HepG2 (cell line): ENCODE results near the gene PRSS38. TPM values are rescaled to one million over a fixed set of nuclear protein-coding genes. Genes with fewer than 3 reads are reported as not detected.

Experiments
- ARNTL ChIP-seq: sonication (generic); formaldehyde crosslinking; IDR thresholded peaks from 2 replicates; pipeline ENCODE4 v1.4.0; 2020; ENCODE audit warnings: mild to moderate bottlenecking, missing genetic modification reagents
- ATF1 ChIP-seq: IDR thresholded peaks from 2 replicates; pipeline ENCODE4 v1.6.1; 2016; ENCODE audit warnings: mild to moderate bottlenecking, control low read depth
- CBFB ChIP-seq: sonication (generic); formaldehyde crosslinking; IDR thresholded peaks from 2 replicates; pipeline ENCODE4 v1.4.0; 2020; ENCODE audit warnings: missing genetic modification reagents
- HMGA1 ChIP-seq: sonication (generic); formaldehyde crosslinking; conservative IDR thresholded peaks from 2 replicates; pipeline ENCODE4 v1.4.0; 2020; ENCODE audit warnings: missing genetic modification reagents
- ISX ChIP-seq: sonication (generic); formaldehyde crosslinking; conservative IDR thresholded peaks from 2 replicates; pipeline ENCODE4 v1.5.0; 2020; ENCODE audit warnings: missing genetic modification reagents
- MBNL3 ChIP-seq: fragments of 250-450 bp; sonication (Bioruptor Pico); conservative IDR thresholded peaks from 2 replicates; pipeline ENCODE4 v1.8.0; 2022; ENCODE audit warnings: mild to moderate bottlenecking, inconsistent platforms
- NR2F6 ChIP-seq, 2 experiments: IDR thresholded peaks; 2 replicates each; pipeline ENCODE4 v1.6.1; 2016; ENCODE audit warnings: antibody characterized with exemption in 1 of 2, mild to moderate bottlenecking in 1 of 2
- PHF20 ChIP-seq: sonication (generic); formaldehyde crosslinking; IDR thresholded peaks from 2 replicates; pipeline ENCODE4 v1.5.0; 2020; ENCODE audit warnings: mild to moderate bottlenecking, missing genetic modification reagents
- RORA ChIP-seq: sonication (generic); formaldehyde crosslinking; IDR thresholded peaks from 2 replicates; pipeline ENCODE4 v1.5.0; 2020; ENCODE audit warnings: mild to moderate bottlenecking, missing genetic modification reagents, moderate library complexity
- SNAI1 ChIP-seq: sonication (generic); formaldehyde crosslinking; IDR thresholded peaks from 2 replicates; pipeline ENCODE4 v1.5.0; 2020; ENCODE audit warnings: mild to moderate bottlenecking, missing genetic modification reagents, borderline replicate concordance
- TP53 ChIP-seq: sonication (generic); formaldehyde crosslinking; conservative IDR thresholded peaks from 2 replicates; pipeline ENCODE4 v1.4.0; 2020; ENCODE audit warnings: missing genetic modification reagents
- ZBTB7B ChIP-seq: sonication (generic); formaldehyde crosslinking; IDR thresholded peaks from 2 replicates; pipeline ENCODE4 v1.4.0; 2020; ENCODE audit warnings: missing genetic modification reagents
- ZNF3 ChIP-seq: IDR thresholded peaks from 2 replicates; pipeline ENCODE4 v1.7.0; 2017; ENCODE audit warnings: inconsistent platforms
- ZNF335 ChIP-seq: sonication (generic); formaldehyde crosslinking; IDR thresholded peaks from 2 replicates; pipeline ENCODE4 v1.4.0; 2020; ENCODE audit warnings: missing genetic modification reagents
- ZNF619 ChIP-seq: sonication (generic); formaldehyde crosslinking; IDR thresholded peaks from 2 replicates; pipeline ENCODE4 v1.4.0; 2020; ENCODE audit warnings: mild to moderate bottlenecking, missing genetic modification reagents
- ZNF816 ChIP-seq: sonication (generic); formaldehyde crosslinking; IDR thresholded peaks from 2 replicates; pipeline ENCODE4 v1.8.0; 2022; ENCODE audit warnings: missing genetic modification reagents, mild to moderate bottlenecking, borderline replicate concordance
- polyA plus RNA-seq, 8 experiments: library from polyadenylated mRNA; depleted of rRNA in 3 of 8; stranded (reverse) in 7 of 8; unstranded in 1 of 8; fragments of >200 nt; fragmentation: Illumina TruSeq in 4 of 8; extraction: Trizol in 4 of 8; gene quantifications; 2 replicates each; pipeline versions ENCODE4 v1.2.1 to v1.2.3, GENCODE V29; 2011 to 2016; ENCODE audit warnings: low read depth in 4 of 8, missing spikeins in 1 of 8, mixed read lengths in 1 of 8; ENCODE audit not compliant: insufficient read depth in 1 of 8
- total RNA-seq, 5 experiments: library from RNA; depleted of rRNA; stranded (reverse); fragments of >200 nt; fragmentation: Illumina TruSeq; extraction: Trizol; gene quantifications; 2 replicates each; pipeline ENCODE4 v1.2.3, GENCODE V29; 2016; ENCODE audit warnings: low read depth in 1 of 5
- TF ChIP-seq, protein P1 (sequence below): fragments of 450-650 bp; IDR thresholded peaks from 2 replicates; pipeline ENCODE4 v1.6.1; 2016
- TF ChIP-seq, protein P2 (sequence below): sonication (generic); formaldehyde crosslinking; IDR thresholded peaks from 2 replicates; pipeline ENCODE4 v1.8.0; 2022; ENCODE audit warnings: missing genetic modification reagents, low read depth, mild to moderate bottlenecking, borderline replicate concordance
- TF ChIP-seq, protein P3 (sequence below): sonication (generic); formaldehyde crosslinking; IDR thresholded peaks from 2 replicates; pipeline ENCODE4 v1.5.0; 2020; ENCODE audit warnings: mild to moderate bottlenecking, missing genetic modification reagents
- TF ChIP-seq, protein P4 (sequence below): sonication (generic); formaldehyde crosslinking; conservative IDR thresholded peaks from 2 replicates; pipeline ENCODE4 v1.4.0; 2020; ENCODE audit warnings: missing genetic modification reagents

Gene PRSS38
- total and polyA plus RNA-seq, 2 of the 13 experiments (the other 11 are each of a cell fraction or from before 2014, with no cell fraction given), result not detected

DNA sequence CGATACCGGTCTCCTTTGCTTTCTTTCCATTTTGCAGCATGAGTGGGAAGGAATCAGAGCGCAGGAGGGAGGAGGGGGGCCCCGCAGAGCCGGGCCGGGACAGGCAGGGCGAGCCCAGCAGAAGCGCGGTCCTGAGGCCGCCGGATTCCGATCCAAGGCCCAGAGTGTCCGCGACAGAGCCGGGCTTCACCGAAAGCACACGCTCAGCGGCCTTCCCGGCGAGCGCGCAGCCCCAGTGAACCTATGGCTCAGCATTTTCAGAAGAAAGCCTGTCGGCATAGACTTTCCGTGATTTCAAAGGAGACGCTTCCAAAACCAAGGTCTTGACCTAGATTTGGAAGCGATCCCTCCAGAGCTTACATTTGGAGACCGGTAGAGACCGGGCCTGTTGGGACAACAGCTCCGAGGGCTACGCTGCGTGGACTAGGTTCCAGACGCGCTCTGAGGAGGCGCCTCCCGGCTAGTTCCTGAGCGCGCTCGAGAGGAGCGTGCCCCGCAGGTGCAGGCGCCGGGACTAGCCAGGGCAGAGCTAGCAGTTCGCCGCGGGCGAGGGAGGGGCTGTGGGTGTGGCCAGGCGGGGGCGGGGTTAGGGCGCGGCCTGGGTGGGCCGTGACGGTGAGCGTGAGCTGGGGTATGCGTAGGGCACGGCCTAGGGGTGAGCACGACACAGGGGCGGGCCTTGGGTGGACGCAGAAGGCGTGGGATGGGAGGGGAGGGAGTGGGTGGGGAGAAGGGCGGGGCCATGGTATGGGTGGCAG is 27.8 kb upstream of the PRSS38 start (continued):
- TF ChIP-seq CBFB (CRISPR knock-in tag) (0 out of 2 replicates have a peak, but pooled peaks have one; percentile 24), ARNTL (CRISPR knock-in tag) (0 out of 2 replicates have a peak, but pooled peaks have one; percentile 39), ZNF3 (no peak), ISX (CRISPR knock-in tag) (no peak), RORA (CRISPR knock-in tag) (no peak), SNAI1 (CRISPR knock-in tag) (no peak), ZNF619 (CRISPR knock-in tag) (no peak), ATF1 (CRISPR knock-in tag) (no peak), ZNF816 (CRISPR knock-in tag) (no peak), ZNF335 (no peak), NR2F6 (IDR thresholded peaks at IDR 0.05) (no peak), NR2F6 (CRISPR knock-in tag; IDR thresholded peaks at IDR 0.05) (no peak), MBNL3 (CRISPR knock-in tag) (no peak), ZBTB7B (CRISPR knock-in tag) (no peak), TP53 (CRISPR knock-in tag) (no peak), HMGA1 (CRISPR knock-in tag) (no peak), PHF20 (no peak)
- TF ChIP-seq, protein P1, sequence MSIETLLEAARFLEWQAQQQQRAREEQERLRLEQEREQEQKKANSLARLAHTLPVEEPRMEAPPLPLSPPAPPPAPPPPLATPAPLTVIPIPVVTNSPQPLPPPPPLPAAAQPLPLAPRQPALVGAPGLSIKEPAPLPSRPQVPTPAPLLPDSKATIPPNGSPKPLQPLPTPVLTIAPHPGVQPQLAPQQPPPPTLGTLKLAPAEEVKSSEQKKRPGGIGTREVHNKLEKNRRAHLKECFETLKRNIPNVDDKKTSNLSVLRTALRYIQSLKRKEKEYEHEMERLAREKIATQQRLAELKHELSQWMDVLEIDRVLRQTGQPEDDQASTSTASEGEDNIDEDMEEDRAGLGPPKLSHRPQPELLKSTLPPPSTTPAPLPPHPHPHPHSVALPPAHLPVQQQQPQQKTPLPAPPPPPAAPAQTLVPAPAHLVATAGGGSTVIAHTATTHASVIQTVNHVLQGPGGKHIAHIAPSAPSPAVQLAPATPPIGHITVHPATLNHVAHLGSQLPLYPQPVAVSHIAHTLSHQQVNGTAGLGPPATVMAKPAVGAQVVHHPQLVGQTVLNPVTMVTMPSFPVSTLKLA, result no peak
- TF ChIP-seq, protein P2, sequence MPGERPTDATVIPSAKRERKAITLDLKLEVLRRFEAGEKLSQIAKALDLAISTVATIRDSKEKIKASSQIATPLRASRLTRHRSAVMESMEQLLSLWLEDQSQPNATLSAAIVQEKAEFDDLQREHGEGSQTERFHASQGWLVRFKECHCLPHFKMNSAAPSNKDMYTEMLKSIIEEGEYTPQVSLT, result no peak
- TF ChIP-seq, protein P3, sequence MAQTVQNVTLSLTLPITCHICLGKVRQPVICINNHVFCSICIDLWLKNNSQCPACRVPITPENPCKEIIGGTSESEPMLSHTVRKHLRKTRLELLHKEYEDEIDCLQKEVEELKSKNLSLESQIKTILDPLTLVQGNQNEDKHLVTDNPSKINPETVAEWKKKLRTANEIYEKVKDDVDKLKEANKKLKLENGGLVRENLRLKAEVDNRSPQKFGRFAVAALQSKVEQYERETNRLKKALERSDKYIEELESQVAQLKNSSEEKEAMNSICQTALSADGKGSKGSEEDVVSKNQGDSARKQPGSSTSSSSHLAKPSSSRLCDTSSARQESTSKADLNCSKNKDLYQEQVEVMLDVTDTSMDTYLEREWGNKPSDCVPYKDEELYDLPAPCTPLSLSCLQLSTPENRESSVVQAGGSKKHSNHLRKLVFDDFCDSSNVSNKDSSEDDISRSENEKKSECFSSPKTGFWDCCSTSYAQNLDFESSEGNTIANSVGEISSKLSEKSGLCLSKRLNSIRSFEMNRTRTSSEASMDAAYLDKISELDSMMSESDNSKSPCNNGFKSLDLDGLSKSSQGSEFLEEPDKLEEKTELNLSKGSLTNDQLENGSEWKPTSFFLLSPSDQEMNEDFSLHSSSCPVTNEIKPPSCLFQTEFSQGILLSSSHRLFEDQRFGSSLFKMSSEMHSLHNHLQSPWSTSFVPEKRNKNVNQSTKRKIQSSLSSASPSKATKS (CRISPR knock-in tag), result no peak
- TF ChIP-seq, protein P4, sequence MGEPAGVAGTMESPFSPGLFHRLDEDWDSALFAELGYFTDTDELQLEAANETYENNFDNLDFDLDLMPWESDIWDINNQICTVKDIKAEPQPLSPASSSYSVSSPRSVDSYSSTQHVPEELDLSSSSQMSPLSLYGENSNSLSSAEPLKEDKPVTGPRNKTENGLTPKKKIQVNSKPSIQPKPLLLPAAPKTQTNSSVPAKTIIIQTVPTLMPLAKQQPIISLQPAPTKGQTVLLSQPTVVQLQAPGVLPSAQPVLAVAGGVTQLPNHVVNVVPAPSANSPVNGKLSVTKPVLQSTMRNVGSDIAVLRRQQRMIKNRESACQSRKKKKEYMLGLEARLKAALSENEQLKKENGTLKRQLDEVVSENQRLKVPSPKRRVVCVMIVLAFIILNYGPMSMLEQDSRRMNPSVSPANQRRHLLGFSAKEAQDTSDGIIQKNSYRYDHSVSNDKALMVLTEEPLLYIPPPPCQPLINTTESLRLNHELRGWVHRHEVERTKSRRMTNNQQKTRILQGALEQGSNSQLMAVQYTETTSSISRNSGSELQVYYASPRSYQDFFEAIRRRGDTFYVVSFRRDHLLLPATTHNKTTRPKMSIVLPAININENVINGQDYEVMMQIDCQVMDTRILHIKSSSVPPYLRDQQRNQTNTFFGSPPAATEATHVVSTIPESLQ (CRISPR knock-in tag), result no peak
- TF ChIP-seq, all 625 proteins: peak for 19
